Lung (tissue), 12 donors: ENCODE data around the gene ALG12. TPM values are rescaled to one million over a fixed set of nuclear protein-coding genes. Genes with fewer than 3 reads are reported as not detected.

ENCODE experiments used
- ATAC-seq: fragments of 200-7000 bp; cut with Tn5 transposase; one replicate; pipeline ENCODE4 v1.9.1; 2020; ENCODE audit warnings: moderate number of reproducible peaks; ENCODE audit not compliant: insufficient read depth, low FRiP score
- DNase-seq, 3 donors: peaks; one replicate each; pipeline ENCODE4 v3.0.0-alpha.2; 2013 to 2017
- H3K27ac ChIP-seq, 2 donors: one replicate each; pipeline ENCODE4 v1.5.1; 2013; ENCODE audit warnings: mild to moderate bottlenecking in 2 of 2, moderate library complexity in 2 of 2, control low read depth in 1 of 2, inconsistent platforms in 1 of 2, low read depth in 1 of 2, low read length in 1 of 2
- H3K27me3 ChIP-seq, 3 donors: one replicate each; pipeline ENCODE4 v1.5.1; 2013; ENCODE audit warnings: low read length in 2 of 3; ENCODE audit not compliant: control insufficient read depth in 3 of 3, insufficient read depth in 3 of 3
- H3K36me3 ChIP-seq, 4 donors: one replicate each; pipeline ENCODE4 v1.5.1; 2013; ENCODE audit warnings: low read length in 4 of 4, mild to moderate bottlenecking in 1 of 4, moderate library complexity in 1 of 4; ENCODE audit not compliant: control insufficient read depth in 4 of 4, insufficient read depth in 4 of 4
- H3K4me1 ChIP-seq, 5 donors: one replicate each; pipeline ENCODE4 v1.5.1; 2013; ENCODE audit warnings: low read length in 5 of 5, mild to moderate bottlenecking in 2 of 5, moderate library complexity in 1 of 5; ENCODE audit not compliant: control insufficient read depth in 5 of 5, insufficient read depth in 5 of 5
- H3K4me3 ChIP-seq: one replicate; pipeline ENCODE4 v1.5.1; 2013; ENCODE audit warnings: mild to moderate bottlenecking, control low read depth, moderate library complexity
- H3K9ac ChIP-seq, 2 donors: one replicate each; pipeline ENCODE4 v1.5.1; 2013; ENCODE audit warnings: low read length in 2 of 2, control low read depth in 1 of 2; ENCODE audit not compliant: insufficient read depth in 1 of 2
- H3K9me3 ChIP-seq, 4 donors: one replicate each; pipeline ENCODE4 v1.5.1; 2013; ENCODE audit warnings: low read length in 3 of 4, mild to moderate bottlenecking in 1 of 4, moderate library complexity in 1 of 4; ENCODE audit not compliant: control insufficient read depth in 4 of 4, insufficient read depth in 3 of 4
- CTCF ChIP-seq: IDR thresholded peaks from 2 replicates; pipeline ENCODE4 v1.5.1; 2012; ENCODE audit warnings: mild to moderate bottlenecking; ENCODE audit errors: control extremely low read depth, extremely low read depth
- WGBS, 2 donors: extraction: QIAGEN DNeasy Blood & Tissue Kit; methylation state at CpG; one replicate each; pipeline ENCODE4 v1.1.7; 2013; 5-methylcytosine and 5-hydroxymethylcytosine counted together
- polyA plus RNA-seq, 2 donors: library from polyadenylated mRNA; stranded (reverse); fragments of 200-250 nt; gene quantifications; one replicate each; pipeline ENCODE4 v1.2.1, GENCODE V29; 2013
- total RNA-seq, 2 donors: library from RNA; depleted of rRNA in 1 of 2; stranded (reverse); fragments of >200 nt in 1 of 2; gene quantifications; one replicate each; pipeline ENCODE4 v1.2.1, GENCODE V29; 2014 to 2021
- donor health status: control.
- donor health status: control.
- donor health status: Bipolar disorder and iron deficiency.
- donor health status: healthy.
- donor health status: DM: yes; HTN: yes; CAD: no.

ALG12 gene
- total and polyA plus RNA-seq, 4 donors, result 13.6 to 33.9 (median 16.6) TPM

- DNase-seq (no peak), ATAC-seq (no peak)
- Histone ChIP-seq H3K9me3 (no peaks in the 10 kb centered on the region), H3K27me3 (no peaks in the 10 kb centered on the region), H3K27ac (peak overlapping the region in 1 of 2 donors; percentile 71), H3K9ac (no peak overlapping the region), H3K4me1 (peaks cover 0 to 44% (median 27%) of the 10 kb centered on the region in 5 donors), H3K36me3 (peaks cover 0 to 2% (median 0%) of the 10 kb centered on the region in 4 donors), H3K4me3 (no peak overlapping the region)
- WGBS, 2 donors, result 73 to 81% methylated on average over 15 of the region's 15 CpGs
- no peak for TF ChIP-seq CTCF
These were observed 38.2 kb upstream of the ALG12 start for GRCh38 chr22:49956418-49956770.

DNA sequence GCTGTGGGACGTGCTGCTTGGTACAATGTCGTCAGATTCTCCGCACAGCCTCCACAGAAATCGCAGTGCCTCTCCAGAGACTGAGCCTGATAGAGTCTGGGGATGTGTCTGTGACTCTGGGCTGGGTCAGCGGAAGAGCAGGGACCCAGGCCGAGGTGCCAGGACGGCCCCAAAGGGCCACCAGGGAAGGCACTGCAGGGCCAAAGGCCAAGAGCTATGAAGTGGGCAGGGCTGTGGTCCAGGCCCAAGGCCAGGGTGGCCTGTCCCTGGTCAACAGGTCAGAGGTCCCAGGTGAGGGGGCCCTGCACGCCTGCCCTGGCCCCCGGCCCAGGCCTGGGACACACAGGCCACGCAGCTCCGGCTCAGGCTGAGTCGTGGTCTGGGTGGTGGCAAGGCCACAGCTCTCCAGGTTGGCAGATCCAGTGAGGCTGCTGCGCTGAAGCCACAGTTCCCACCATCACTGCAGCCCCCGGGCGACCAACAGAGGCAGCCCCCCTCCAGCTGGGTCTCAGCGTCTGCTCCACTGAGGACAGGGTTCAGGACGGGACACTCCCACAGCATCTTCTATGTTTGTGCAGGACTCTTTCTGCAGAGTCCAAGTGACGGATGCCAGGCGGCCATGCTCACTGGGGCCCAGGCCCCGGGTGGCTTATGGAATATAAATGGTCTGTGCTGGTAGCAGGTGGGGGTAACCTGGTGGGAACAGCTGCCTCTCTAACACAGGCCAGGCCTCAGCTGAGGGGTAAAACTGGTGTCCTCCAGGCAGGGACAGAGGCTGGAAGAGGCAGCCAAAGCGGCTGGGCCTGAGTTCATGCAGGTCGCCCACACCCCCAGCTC is 37.6 kb upstream of the ALG12 start:
- TF ChIP-seq CTCF, result no peak
- no peak for DNase-seq
- ATAC-seq, result no peak
- H3K27ac ChIP-seq, result peak overlapping the region; percentile 43 to 94
- H3K9me3 ChIP-seq, result no peaks in the 10 kb centered on the region
- peaks cover 0 to 44% (median 27%) of the 10 kb centered on the region in 5 donors for H3K4me1 ChIP-seq
- no peaks in the 10 kb centered on the region for H3K27me3 ChIP-seq
- WGBS, 2 donors, result 87 to 97% methylated on average over 19 to 22 of the region's 22 CpGs
- no peaks in the 10 kb centered on the region for H3K36me3 ChIP-seq
- H3K9ac ChIP-seq, result no peak overlapping the region
- no peak overlapping the region for H3K4me3 ChIP-seq

DNA sequence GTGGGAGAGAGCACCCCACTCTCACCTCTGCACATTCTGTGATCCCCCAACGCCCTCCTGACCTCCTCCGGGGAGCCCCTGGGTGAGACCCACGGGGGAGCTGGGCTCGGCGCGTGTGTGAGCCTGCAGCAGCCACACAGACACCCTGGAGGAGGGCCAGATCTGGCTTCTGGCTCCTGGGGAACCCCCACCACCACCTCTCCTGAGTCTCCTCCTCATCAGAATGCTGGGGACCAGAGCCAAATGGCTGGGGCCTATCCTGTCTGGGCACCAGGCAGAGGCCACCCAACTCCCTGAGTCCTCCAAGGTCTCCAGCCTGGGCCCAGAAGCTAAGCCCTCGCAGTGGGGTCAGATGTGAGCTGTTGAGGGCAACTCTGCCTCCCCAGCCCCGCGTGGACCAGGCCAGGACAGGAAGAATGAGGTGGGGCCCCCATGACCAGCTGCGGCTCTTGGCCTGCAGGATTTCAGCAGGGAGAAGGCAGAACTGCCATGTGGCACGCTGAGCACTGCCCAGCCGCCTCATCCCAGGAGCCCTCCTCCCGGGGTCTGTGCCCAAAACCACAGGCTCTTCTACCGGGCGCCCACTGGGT is 36.8 kb upstream of the ALG12 start:
- WGBS, 2 donors, result 69 to 78% methylated on average over 15 of the region's 15 CpGs
- Histone ChIP-seq H3K36me3 (no peaks in the 10 kb centered on the region), H3K9ac (no peak overlapping the region), H3K4me3 (no peak overlapping the region), H3K9me3 (no peaks in the 10 kb centered on the region), H3K4me1 (peaks cover 0 to 44% (median 27%) of the 10 kb centered on the region in 5 donors), H3K27ac (peak overlapping the region; percentile 43 to 94), H3K27me3 (no peaks in the 10 kb centered on the region)
- no peak for DNase-seq
- TF ChIP-seq CTCF, result no peak
- no peak for ATAC-seq
